HEK293 (cell line): Measurements from ENCODE around the gene TGDS.

Experiments
- CTCF ChIA-PET: fragments of 350-600 bp; formaldehyde crosslinking; extraction: SDS; loops from one replicate; lab custom pipeline; 2021; ENCODE audit warnings: antibody characterized with exemption; lab: Yijun Ruan, JAX
- POLR2A ChIA-PET: fragments of 300-600 bp; formaldehyde crosslinking; extraction: SDS; loops from one replicate; lab custom pipeline; 2020; ENCODE audit warnings: antibody characterized with exemption, inconsistent platforms; lab: Yijun Ruan, JAX
- H3K27ac ChIP-seq: fragments of 200-500 bp; sonication (Bioruptor generic); 2 replicates; pipeline ENCODE4 v1.5.1; 2014; ENCODE audit warnings: low read depth, low read length, control low read depth, inconsistent platforms; ENCODE audit errors: extremely low read depth
- H3K36me3 ChIP-seq, 2 experiments: fragments of 200-500 bp in 1 of 2; sonication (Bioruptor generic) in 1 of 2; 1 replicate in 1 of 2; 2 replicates in 1 of 2; pipeline ENCODE4 v1.5.1; 2014 to 2017; ENCODE audit warnings: inconsistent platforms in 2 of 2, low read length in 2 of 2; ENCODE audit not compliant: control insufficient read depth in 2 of 2, insufficient read depth in 1 of 2
- H3K4me1 ChIP-seq: fragments of 200-500 bp; sonication (Bioruptor generic); 2 replicates; pipeline ENCODE4 v1.5.1; 2014; ENCODE audit warnings: mild to moderate bottlenecking, low read length, inconsistent platforms; ENCODE audit not compliant: control insufficient read depth, insufficient read depth
- H3K4me3 ChIP-seq: 2 replicates; pipeline ENCODE4 v1.5.1; 2011; ENCODE audit warnings: low read depth, mild to moderate bottlenecking, control low read depth, low read length, moderate library complexity
- H3K9me3 ChIP-seq: fragments of 200-500 bp; sonication (Bioruptor generic); 2 replicates; pipeline ENCODE4 v1.5.1; 2014; ENCODE audit warnings: low read depth, low read length, inconsistent platforms; ENCODE audit not compliant: control insufficient read depth, insufficient read depth
- BCL6B ChIP-seq: fragments of 450-650 bp; formaldehyde crosslinking; IDR thresholded peaks from 2 replicates; pipeline ENCODE4 v1.5.1; 2017; ENCODE audit warnings: missing biosample characterization, missing genetic modification characterization
- CTCF ChIP-seq: fragments of 450-650 bp; formaldehyde crosslinking; IDR thresholded peaks from 2 replicates; pipeline ENCODE4 v1.5.1; 2016; ENCODE audit warnings: missing biosample characterization, missing genetic modification characterization
- EGR2 ChIP-seq: fragments of 450-650 bp; formaldehyde crosslinking; IDR thresholded peaks from 2 replicates; pipeline ENCODE4 v1.5.1; 2016; ENCODE audit warnings: low read depth, missing biosample characterization, missing genetic modification characterization
- IKZF3 ChIP-seq: fragments of 450-650 bp; IDR thresholded peaks from 2 replicates; pipeline ENCODE4 v1.5.0; 2018; ENCODE audit warnings: missing biosample characterization, mild to moderate bottlenecking, missing genetic modification characterization, moderate library complexity
- KLF16 ChIP-seq: fragments of 450-650 bp; formaldehyde crosslinking; IDR thresholded peaks from 2 replicates; pipeline ENCODE4 v1.5.1; 2017; ENCODE audit warnings: missing biosample characterization, missing genetic modification characterization
- OVOL3 ChIP-seq: fragments of 450-650 bp; formaldehyde crosslinking; IDR thresholded peaks from 2 replicates; pipeline ENCODE4 v1.5.1; 2016; ENCODE audit warnings: missing biosample characterization, missing genetic modification characterization
- SP7 ChIP-seq: fragments of 450-650 bp; formaldehyde crosslinking; IDR thresholded peaks from 2 replicates; pipeline ENCODE4 v1.5.1; 2016; ENCODE audit warnings: missing biosample characterization, missing genetic modification characterization
- ZBTB6 ChIP-seq: fragments of 450-650 bp; formaldehyde crosslinking; IDR thresholded peaks from 2 replicates; pipeline ENCODE4 v1.5.1; 2017; ENCODE audit warnings: missing biosample characterization, missing genetic modification characterization
- ZFP3 ChIP-seq: fragments of 450-650 bp; formaldehyde crosslinking; IDR thresholded peaks from 2 replicates; pipeline ENCODE4 v1.5.1; 2016; ENCODE audit warnings: low read depth, missing biosample characterization, missing genetic modification characterization
- ZNF121 ChIP-seq: fragments of 450-650 bp; formaldehyde crosslinking; IDR thresholded peaks from 2 replicates; pipeline ENCODE4 v1.5.1; 2016; ENCODE audit warnings: missing biosample characterization, missing genetic modification characterization
- ZNF138 ChIP-seq: fragments of 450-650 bp; formaldehyde crosslinking; IDR thresholded peaks from 2 replicates; pipeline ENCODE4 v1.5.1; 2016; ENCODE audit warnings: missing biosample characterization, missing genetic modification characterization, borderline replicate concordance
- ZNF148 ChIP-seq: fragments of 450-650 bp; formaldehyde crosslinking; IDR thresholded peaks from 2 replicates; pipeline ENCODE4 v1.5.0; 2017; ENCODE audit warnings: missing biosample characterization, missing genetic modification characterization, borderline replicate concordance
- ZNF211 ChIP-seq: fragments of 450-650 bp; formaldehyde crosslinking; IDR thresholded peaks from 2 replicates; pipeline ENCODE4 v1.5.1; 2016; ENCODE audit warnings: low read depth, missing biosample characterization, missing genetic modification characterization
- ZNF280D ChIP-seq: fragments of 450-650 bp; formaldehyde crosslinking; IDR thresholded peaks from 2 replicates; pipeline ENCODE4 v1.5.1; 2016; ENCODE audit warnings: missing biosample characterization, missing genetic modification characterization
- ZNF404 ChIP-seq: fragments of 450-650 bp; formaldehyde crosslinking; IDR thresholded peaks from 2 replicates; pipeline ENCODE4 v1.5.1; 2017; ENCODE audit warnings: missing biosample characterization, missing genetic modification characterization
- ZNF580 ChIP-seq: fragments of 450-650 bp; formaldehyde crosslinking; IDR thresholded peaks from 2 replicates; pipeline ENCODE4 v1.5.1; 2016; ENCODE audit warnings: missing biosample characterization, missing genetic modification characterization
- ZNF621 ChIP-seq: fragments of 450-650 bp; formaldehyde crosslinking; IDR thresholded peaks from 2 replicates; pipeline ENCODE4 v1.5.1; 2017; ENCODE audit warnings: missing biosample characterization, missing genetic modification characterization
- ZNF645 ChIP-seq: fragments of 450-650 bp; formaldehyde crosslinking; IDR thresholded peaks from 2 replicates; pipeline ENCODE4; 2016; ENCODE audit warnings: missing biosample characterization, missing genetic modification characterization
- ZNF677 ChIP-seq: fragments of 450-650 bp; IDR thresholded peaks from 2 replicates; pipeline ENCODE4 v1.5.0; 2018; ENCODE audit warnings: missing biosample characterization, mild to moderate bottlenecking, missing genetic modification characterization, moderate library complexity
- ZSCAN30 ChIP-seq: fragments of 450-650 bp; IDR thresholded peaks from 2 replicates; pipeline ENCODE4 v1.5.1; 2018; ENCODE audit warnings: missing biosample characterization, mild to moderate bottlenecking, missing genetic modification characterization, moderate library complexity

The TGDS gene

GRCh38 chr13:94556621-94557020, 39.3 kb downstream of the TGDS start:
- Histone ChIP-seq H3K4me1 (no peaks in the 10 kb centered on the region), H3K4me3 (no peak overlapping the region), H3K27ac (no peak overlapping the region), H3K9me3 (no peaks in the 10 kb centered on the region), H3K36me3 (no peaks in the 10 kb centered on the region)
- POLR2A ChIA-PET, result interaction anchor here (1.0 kb wide), 1 partner anchor 40 kb away, joined by 7 read pairs; the partner anchor contains the start of gene TGDS
- CTCF ChIA-PET, result interaction anchor here (0.6 kb wide), 1 partner anchor 29 kb away, joined by 6 read pairs; no protein-coding TSS in a partner anchor
- TF ChIP-seq ZNF280D (tag by site-specific recombination), result no peak
- no peak for TF ChIP-seq ZNF148 (tag by site-specific recombination)
- TF ChIP-seq ZNF404 (tag by site-specific recombination), result no peak
- TF ChIP-seq ZNF121, result no peak
- TF ChIP-seq ZNF677, result no peak
- no peak for TF ChIP-seq ZNF621 (tag by site-specific recombination)
- TF ChIP-seq SP7 (tag by site-specific recombination), result no peak
- TF ChIP-seq IKZF3, result no peak
- no peak for TF ChIP-seq ZNF211 (tag by site-specific recombination)
- no peak for TF ChIP-seq ZSCAN30 (tag by site-specific recombination)
- TF ChIP-seq KLF16 (tag by site-specific recombination), result no peak
- no peak for TF ChIP-seq ZBTB6
- TF ChIP-seq ZFP3 (tag by site-specific recombination), result no peak
- TF ChIP-seq CTCF, result no peak
- TF ChIP-seq BCL6B (tag by site-specific recombination), result no peak
- no peak for TF ChIP-seq ZNF580 (tag by site-specific recombination)
- TF ChIP-seq ZNF138 (tag by site-specific recombination), result no peak
- no peak for TF ChIP-seq OVOL3 (tag by site-specific recombination)
- no peak for TF ChIP-seq EGR2 (tag by site-specific recombination)
- TF ChIP-seq ZNF645 (tag by site-specific recombination), result no peak
